Superior temporal gyrus (tissue), 1 donor: Measurements from ENCODE around the gene NEUROD4.

ENCODE experiments used
- DNase-seq: peaks from one replicate; pipeline ENCODE4 v3.0.0-alpha.2; 2016; ENCODE audit errors: extremely low spot score

Gene NEUROD4

DNA sequence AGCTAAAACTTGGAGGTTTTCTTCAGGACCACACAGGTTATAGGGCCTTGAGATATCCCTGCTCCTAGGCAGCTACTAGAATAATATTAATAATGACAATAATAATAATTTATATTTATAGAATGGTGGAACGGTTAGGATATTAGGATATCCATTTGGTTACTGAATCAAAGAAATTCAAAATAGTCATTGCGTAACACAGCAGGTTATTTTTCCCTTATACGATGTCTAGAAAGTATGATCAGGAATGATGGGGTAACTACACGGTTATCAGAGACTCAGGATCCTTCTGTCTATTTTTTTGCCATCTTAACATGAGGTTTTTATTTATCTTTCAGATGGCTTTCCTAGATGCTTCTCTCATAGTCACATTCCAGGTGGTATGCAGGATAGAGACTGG is 39.0 kb downstream of the NEUROD4 start:
- DNase-seq, result no peak

DNA sequence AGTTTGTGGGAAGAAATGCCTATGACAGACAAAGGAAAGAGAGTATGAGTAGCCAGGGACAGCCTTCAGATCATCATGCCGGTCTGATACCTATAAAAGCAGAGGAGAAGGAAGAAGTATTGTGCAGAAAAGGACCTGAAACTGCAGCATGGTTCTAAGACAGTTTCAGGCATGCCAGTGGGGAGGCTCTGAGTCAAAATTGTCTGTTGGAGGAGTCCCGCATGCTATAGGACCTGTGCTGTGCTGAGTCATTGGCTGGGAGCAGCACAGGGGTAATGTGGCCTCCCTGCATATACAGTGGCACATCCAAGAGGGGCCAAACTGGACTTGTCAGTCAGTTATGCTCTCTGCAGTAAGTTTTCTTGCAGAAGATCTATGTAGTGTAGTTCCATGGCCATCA is 40.7 kb downstream of the NEUROD4 start:
- DNase-seq, result no peak

DNA sequence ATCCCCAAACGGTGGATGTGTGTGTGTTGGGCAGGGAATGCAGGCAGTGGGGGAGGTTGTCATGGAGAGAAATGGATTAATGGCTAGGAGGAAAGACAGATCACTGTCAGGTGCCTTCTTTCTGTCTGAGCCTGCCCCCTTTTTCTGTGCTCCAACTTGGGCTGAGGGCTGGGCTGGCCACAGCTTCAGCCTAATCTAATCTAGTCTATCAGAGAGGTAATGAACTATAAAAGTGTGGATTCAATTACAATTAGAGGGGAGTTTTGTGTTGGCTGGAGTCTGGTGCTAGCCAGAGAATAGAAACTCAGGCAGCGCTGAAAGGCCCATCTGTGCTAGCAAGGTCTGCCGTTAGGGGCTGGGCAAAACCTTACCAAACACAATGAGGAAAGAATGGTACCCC is 41.2 kb downstream of the NEUROD4 start:
- no peak for DNase-seq

DNA sequence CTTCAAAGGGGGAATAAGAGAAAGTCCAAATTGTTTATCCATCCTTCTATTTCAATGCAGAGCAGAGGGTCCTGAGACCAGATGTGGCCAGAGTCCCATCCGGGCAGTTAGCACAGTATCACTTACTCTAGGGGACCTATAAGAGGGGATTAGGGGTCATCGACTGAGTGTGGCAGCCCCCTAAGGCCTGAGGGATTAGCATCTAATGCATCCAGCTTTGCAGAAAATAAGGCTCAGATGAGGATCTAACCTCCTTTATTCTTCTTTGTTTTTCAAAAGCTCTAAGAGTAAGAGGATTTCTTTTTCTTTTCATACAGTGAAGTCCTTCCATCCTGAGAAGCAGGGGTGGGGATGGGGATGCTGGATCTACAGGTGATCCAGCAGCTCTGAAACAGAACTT is 43.5 kb downstream of the NEUROD4 start:
- no peak for DNase-seq

DNA sequence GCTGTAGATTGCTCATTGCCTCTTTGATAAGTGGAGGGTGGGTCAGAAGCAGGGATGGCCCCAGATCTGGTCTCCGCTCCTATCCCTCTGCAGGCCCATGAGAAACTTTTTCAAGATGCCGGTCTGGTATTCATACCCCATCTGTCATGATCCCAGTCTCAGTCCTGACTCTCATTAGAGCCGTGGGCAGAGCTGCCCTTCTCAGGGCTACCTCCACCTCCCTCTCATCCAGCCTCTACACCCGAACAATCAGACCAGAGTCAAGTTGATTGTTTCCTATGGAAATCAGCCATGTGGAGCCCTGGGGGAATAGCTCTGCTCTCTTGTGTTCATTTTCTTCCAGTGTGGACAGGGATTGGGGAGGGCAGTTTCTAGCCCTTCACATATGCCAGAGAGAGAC is 45.8 kb downstream of the NEUROD4 start:
- no peak for DNase-seq

DNA sequence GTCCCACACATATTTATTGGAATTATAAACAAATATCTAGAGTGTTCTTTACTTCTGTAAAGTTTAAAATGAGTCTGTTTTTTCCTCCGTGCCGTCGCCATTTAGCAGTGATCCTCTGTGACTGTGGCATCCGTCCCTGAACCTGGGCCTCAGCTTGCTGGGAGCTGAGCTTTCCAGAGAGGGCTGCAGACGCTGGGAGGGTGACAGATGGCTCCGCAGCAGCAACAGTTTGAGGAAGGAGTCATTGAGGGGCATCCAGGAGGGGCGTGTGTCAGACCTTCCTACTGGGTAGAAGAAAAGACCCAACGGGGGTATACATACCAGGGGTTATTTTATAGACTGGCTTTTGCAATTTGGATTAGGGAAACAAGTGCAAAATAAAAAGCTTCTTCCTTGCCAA is 47.9 kb downstream of the NEUROD4 start:
- DNase-seq, result no peak

DNA sequence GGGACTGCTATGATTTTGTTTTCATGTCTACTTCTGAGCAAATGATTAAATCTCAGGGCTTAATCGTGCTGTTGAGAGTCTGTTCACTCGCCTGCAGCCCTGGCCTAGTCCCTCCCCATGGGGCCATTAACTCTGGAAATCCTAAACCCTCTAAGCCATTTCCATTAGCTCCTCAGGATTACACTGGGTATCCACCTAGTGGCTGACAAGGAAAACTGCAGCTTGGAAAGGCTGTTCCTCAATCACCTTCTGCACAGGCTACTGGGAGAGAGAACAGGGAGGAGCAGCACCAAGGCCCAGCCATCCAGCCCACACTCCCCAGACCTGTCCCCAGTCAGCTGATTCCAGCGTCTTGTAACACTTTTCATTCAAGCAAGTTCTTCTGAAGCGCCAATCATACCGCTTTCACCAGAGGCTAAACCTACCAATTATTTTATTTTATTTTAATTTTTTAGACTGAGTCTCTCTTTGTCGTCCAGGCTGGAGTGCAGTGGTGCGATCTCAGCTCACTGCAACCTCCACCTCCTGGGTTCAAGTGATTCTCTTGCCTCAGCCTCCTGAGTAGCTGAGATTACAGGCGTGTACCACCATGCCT is 48.7 kb downstream of the NEUROD4 start:
- DNase-seq, result peak; percentile 79

DNA sequence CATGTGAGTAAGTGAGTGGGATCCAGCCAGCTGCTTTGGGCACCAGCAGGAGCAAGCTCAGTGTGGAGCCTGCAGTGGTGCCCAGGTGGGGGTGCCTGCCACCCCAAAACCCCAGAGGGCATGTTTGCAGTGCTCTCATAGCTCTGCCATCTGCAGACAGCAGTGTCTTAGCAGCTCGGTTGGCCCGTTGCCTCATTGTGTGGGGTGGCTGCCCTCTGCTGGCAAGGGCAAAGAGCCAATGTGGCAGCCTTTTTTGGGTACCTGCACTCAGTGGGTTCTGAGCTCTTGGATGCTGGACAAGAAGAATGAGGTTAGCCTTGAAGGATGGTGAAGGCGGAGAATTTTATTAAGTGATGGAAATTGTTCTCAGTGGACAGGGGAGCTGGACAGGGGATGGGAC is 52.3 kb downstream of the NEUROD4 start:
- peak; percentile 43 for DNase-seq

DNA sequence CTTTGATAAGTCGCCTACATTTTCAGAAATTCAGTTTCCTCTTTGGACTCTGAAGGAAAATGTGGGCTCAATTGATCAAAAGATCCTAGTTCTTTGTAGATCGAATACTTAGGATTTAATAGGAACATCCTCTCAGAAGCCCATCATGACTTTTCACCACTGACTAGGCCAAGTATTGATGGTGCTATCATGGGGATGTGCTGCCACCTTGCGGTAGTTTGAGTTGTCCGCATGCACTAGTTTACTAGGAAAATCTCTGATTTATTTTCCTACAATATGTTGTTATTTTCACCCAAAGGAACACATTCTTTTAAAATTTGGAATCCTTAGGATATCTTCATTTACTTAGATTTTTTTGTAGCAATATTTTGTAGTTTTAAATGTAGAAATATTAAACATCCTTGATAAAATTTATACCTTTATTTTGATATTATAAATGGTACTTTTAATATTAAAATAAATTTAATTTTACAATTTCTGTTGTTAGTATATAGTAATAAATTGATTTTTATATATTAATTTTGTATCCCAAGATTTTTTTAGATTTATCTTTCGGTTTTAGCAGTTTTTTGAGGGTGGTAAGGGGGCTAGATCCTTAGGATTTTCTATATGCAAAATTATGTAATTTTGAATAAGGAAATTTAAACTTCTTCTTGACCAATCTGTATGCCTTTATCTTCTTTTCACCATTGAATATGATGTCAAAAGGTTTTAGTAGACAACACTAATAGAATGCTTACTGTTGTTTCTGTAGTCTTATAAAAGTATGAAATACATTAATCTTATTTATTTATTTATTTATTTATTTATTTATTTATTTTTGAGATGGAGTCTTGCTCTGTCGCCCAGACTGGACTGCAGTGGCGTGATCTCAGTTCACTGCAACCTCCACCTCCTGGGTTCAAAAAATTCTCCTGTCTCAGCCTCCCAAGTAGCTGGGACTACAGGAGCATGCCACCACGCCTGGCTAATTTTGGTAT is 53.6 kb downstream of the NEUROD4 start:
- DNase-seq, result peak; percentile 94

DNA sequence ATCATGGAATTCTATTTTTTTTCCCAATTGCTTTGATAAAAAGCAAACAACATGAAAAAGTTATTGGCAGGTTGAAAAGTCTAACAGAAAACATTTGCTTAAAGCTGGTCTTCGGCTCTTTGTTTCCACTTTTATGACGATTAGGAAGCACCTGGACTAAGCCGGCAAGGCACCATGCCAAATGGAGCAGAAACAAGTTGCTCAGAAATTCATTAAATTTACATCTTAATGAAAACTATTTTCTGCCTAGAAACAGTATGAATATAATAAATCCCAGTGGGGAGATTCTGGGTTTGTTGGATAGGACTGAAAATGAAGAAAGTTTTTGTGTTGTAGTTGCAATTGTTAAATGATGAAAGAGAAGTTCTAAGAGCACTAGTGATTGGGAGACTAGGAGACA is 55.0 kb downstream of the NEUROD4 start:
- no peak for DNase-seq
